Right lobe of liver (tissue), 4 donors: ENCODE measurements around the gene CLSTN1.

Experiments used
- CTCF ChIP-seq, 4 donors: fragments of 200-600 bp in 3 of 4; fragments of 450-650 bp in 1 of 4; IDR thresholded peaks; one replicate each; pipeline versions ENCODE4 v1.5.1 to v1.8.0; 2016 to 2022; ENCODE audit warnings: antibody characterized with exemption in 4 of 4, mild to moderate bottlenecking in 2 of 4
- POLR2A ChIP-seq: fragments of 450-650 bp; IDR thresholded peaks from one replicate; pipeline ENCODE4 v1.6.1; 2017; ENCODE audit warnings: antibody characterized with exemption, mild to moderate bottlenecking
- donor health status: DM: no; HTN: no; CAD: no.
- donor health status: DM: no; HTN: no; CAD: no.
- donor health status: DM: no; HTN: yes; CAD: no.

DNA sequence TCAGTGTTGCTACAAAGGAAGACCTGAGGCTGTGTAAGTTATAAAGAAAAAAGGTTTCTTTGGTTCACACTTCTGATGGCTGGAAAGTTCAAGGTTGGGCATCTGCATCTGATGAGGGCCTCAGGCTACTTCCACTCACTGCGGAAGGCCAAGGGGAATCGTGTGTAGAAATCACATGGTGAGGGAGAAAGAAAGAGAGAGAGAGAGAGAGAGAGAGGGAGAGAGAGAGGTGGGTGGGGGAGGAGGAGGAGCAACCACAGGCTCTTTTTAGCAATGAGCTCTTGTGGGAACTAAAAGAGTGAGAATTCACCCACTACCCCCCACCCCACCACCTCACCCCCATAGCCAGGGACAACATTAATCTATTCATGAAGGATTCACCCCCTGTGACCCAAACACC is 59.9 kb downstream of the CLSTN1 start:
- TF ChIP-seq POLR2A (no peak), CTCF (IDR thresholded peaks at IDR 0.05) (no peak)
